Measurements from ENCODE around the gene TRDMT1.

Gene TRDMT1

DNA sequence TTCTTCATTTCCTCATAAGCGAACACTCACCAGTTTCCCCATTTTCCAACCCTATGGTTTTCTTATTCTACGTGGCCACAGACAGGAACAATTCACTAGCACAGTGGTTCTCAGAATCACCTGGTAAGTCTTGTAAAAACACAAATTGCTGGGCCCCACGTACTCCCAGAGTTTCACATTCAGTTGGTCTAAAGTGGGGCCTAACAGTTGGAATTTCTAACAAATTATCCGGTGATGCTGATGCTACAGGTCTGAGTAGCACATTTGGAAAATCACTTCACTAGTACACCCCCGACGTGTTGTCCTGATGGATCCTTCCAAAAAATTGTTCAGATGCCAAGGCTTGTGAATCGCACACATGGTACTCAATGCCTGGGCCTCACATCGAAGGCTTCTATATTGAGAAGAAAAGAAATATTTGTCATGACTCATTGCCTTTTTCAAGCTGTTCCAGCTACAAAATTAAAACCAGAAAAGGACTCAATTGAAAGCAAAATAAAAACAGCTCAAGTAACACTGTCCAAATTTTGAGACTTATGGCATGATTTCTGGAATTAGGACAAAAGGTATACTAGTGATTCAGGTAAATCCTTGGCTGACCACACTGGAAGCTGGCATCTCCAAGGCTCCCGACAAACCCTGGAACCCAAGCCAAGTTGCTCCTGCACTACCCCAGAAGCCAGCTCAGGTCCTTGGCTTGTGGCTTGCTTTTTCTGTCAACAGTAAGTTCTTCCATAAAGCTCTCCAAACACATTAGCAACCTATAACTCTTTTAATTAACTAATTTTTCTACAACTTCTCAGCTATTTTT is 13.7 kb upstream of the TRDMT1 start:
- DNase-seq (ENCODE audit: low read depth in 1 of 2, low spot score in 1 of 2): no peak
- no peak for TF ChIP-seq JUND (IDR thresholded peaks at IDR 0.05; ENCODE audit: low read depth)
- in situ Hi-C loops (cut with HindIII; ENCODE audit: low pct_unique_long_range_greater_than_20kb, low sequenced_read_pairs): no loop called here

DNA sequence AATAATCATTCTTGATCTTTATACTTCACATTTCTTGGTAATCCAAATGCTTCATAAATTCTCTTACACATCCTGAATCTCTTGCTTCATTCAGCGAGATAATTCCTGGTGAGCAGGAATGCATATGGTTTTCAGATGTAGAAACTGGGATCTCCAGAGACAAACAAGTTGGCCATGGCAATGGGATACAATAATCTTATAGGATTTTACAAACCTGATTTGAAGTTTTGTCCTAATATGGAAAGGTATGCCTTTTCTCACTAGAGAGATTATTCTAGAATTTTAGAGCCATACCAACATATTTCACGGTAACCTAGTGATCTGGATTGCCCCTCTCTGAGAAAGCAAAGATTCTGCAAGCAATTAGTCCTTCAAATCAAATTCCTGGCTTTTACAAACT is 13.1 kb upstream of the TRDMT1 start:
- in situ Hi-C loops (cut with HindIII; ENCODE audit: low pct_unique_long_range_greater_than_20kb, low sequenced_read_pairs): no loop called here
- no peak for DNase-seq (ENCODE audit: low read depth in 1 of 2, low spot score in 1 of 2)
- no peak for TF ChIP-seq JUND (IDR thresholded peaks at IDR 0.05; ENCODE audit: low read depth)

DNA sequence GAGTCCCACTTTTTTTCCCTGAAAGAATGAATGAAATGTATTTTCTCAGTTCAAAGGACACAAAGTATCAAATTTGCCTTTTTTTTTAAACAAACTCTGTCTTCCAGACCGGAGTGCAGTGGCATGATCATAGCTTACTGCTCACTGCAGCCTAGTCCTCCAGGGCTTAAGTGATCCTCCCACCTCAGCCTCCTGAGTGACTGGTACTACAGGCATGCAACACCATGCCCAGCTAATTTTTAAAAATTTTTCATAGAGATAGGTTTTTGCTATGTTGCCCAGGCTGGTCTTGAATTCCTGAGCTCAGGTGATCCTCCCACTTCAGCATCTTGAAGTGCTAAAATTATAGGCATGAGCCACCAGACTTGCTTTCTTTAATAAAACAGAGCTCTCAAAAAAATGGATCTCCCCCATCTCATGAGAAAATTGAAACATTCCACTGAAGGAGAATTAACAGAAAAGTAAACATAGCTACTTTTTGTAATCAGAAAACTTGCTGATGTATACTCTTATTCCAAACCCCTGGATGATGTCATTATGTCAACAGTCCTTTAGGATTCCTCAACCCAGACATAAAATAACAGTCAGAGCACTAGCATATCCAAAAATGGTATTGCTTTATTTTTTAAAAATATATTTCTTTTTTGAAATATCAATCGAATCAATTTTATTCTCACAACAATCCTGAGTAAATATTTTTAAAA is 12.3 kb upstream of the TRDMT1 start:
- in situ Hi-C loops (cut with HindIII; ENCODE audit: low pct_unique_long_range_greater_than_20kb, low sequenced_read_pairs): no loop called here
- no peak for TF ChIP-seq JUND (IDR thresholded peaks at IDR 0.05; ENCODE audit: low read depth)
- no peak for DNase-seq (ENCODE audit: low read depth in 1 of 2, low spot score in 1 of 2)

DNA sequence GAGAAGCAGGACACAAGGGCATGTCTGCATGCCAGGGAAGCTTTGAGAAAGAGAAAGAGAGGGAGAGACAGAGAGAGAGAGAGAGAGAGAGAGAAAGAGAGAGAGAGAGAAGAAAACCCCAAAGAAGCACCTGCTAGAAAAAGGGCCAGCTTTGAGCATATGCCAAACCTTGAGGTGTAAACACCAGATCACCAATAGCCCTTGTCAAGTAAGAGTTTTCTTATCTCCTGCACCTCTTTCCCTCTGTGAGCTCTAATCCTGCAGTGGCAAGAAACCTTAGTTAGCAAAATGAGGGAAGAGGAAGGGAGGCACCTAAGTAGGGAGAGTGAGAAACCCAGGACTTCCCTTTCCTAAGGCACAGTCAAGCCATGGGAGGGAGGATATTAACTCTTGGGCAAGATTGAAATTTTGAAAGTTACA is 11.3 kb upstream of the TRDMT1 start:
- DNase-seq (ENCODE audit: low read depth in 1 of 2, low spot score in 1 of 2): no peak
- TF ChIP-seq JUND (IDR thresholded peaks at IDR 0.05; ENCODE audit: low read depth): no peak
- in situ Hi-C loops (cut with HindIII; ENCODE audit: low pct_unique_long_range_greater_than_20kb, low sequenced_read_pairs): no loop called here

DNA sequence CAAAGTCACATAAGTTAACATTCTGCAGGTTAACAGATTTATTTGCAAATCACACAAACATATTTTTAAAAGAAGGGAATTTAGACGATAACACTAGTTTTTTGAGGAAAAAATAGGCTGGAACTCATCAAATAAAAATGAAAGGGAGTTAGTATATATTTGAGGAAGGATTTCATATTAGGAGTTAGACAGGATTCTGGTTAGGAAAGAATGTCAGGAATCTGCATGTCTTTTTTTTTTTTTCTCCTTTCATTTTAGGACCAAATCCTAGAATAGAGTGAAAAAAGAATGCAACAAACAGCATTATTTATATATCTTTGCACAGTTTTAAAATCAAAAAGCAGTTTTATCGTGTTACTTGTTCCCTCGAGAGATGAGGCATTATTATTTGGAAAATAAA is 8.9 kb upstream of the TRDMT1 start:
- DNase-seq (ENCODE audit: low read depth in 1 of 2, low spot score in 1 of 2): no peak
- no peak for TF ChIP-seq JUND (IDR thresholded peaks at IDR 0.05; ENCODE audit: low read depth)
- in situ Hi-C loops (cut with HindIII; ENCODE audit: low pct_unique_long_range_greater_than_20kb, low sequenced_read_pairs): no loop called here

DNA sequence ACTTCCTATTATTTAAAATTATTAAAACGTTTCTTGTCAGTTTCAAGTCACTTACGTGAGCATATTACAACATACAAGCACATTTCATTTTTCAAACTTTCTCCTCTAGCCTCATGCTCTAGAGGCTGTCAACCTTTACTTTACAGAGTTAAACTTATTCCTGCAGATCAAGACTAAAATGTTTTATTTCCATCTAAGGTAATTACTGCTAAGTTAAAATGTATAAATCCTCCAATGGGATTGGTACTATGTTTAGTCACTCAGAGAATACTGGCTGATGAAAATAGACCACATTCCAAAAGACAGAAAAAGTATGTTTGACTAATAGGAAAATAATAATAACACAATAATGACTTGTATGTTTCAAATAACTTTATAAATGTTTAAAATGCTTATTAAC is 8.4 kb upstream of the TRDMT1 start:
- no peak for TF ChIP-seq JUND (IDR thresholded peaks at IDR 0.05; ENCODE audit: low read depth)
- in situ Hi-C loops (cut with HindIII; ENCODE audit: low pct_unique_long_range_greater_than_20kb, low sequenced_read_pairs): no loop called here
- no peak for DNase-seq (ENCODE audit: low read depth in 1 of 2, low spot score in 1 of 2)

DNA sequence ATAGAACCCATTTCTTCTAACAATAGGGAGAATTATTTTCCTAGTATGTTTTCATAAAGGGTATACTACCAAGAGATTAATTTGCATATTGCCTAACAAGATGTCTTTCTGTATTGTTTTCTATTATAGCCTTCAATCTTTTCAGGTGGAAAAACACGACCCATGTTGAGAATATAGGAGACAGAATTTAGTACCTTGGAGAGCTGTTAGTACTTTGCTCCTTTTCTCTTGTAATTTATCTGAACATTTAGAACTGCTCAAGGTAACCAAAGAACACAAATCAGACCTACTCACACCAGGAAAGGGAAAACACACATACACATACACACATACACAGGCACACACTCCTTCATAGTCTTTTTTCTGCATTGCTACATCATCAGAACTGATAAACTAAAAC is 7.8 kb upstream of the TRDMT1 start:
- TF ChIP-seq JUND (IDR thresholded peaks at IDR 0.05; ENCODE audit: low read depth): no peak
- in situ Hi-C loops (cut with HindIII; ENCODE audit: low pct_unique_long_range_greater_than_20kb, low sequenced_read_pairs): no loop called here
- DNase-seq (ENCODE audit: low read depth in 1 of 2, low spot score in 1 of 2): no peak

DNA sequence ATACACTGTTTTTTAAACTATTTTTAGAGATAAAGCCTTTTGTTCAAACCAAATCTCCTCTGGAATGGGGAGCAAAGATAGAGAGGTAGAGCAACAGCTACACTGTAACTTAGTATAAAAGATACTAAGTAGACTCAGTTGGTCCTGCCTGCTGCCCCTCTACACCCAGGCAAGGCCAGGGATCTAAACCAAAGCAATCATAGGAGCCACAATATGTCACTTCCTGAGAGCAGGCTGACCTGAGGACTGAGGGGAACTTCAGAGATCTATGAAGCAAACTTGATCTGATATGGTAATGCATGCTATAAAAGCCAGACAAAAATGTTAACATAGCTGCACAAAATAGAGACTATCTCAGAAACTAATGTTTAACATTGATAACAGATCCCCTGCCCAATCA is 7.0 kb upstream of the TRDMT1 start:
- no peak for DNase-seq (ENCODE audit: low read depth in 1 of 2, low spot score in 1 of 2)
- in situ Hi-C loops (cut with HindIII; ENCODE audit: low pct_unique_long_range_greater_than_20kb, low sequenced_read_pairs): no loop called here
- TF ChIP-seq JUND (IDR thresholded peaks at IDR 0.05; ENCODE audit: low read depth): no peak

DNA sequence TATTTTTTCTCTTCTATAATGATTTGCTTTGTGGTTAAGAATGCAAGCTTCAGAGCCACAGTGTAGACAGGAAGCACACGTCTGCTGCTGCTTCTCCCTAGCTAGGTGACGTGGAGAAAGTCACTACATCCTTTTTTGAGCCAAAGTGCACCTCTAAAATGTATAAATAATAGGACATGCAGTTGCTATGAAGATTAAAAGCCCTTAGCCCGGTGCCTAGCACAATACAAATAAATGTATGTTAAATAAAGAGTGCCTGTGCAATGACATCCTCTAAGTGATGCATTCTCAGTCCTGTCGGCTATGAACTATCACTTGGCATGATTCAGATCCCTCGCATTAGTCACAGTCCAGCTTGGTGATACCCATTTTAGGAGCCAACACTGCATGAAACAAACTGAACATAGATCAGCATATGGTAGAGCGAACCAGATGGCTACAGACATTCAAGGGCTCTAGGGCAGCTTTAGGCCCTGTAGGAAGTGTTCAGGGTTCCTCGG is 4.8 kb upstream of the TRDMT1 start:
- TF ChIP-seq JUND (IDR thresholded peaks at IDR 0.05; ENCODE audit: low read depth): no peak
- in situ Hi-C loops (cut with HindIII; ENCODE audit: low pct_unique_long_range_greater_than_20kb, low sequenced_read_pairs): no loop called here
- no peak for DNase-seq (ENCODE audit: low read depth in 1 of 2, low spot score in 1 of 2)

DNA sequence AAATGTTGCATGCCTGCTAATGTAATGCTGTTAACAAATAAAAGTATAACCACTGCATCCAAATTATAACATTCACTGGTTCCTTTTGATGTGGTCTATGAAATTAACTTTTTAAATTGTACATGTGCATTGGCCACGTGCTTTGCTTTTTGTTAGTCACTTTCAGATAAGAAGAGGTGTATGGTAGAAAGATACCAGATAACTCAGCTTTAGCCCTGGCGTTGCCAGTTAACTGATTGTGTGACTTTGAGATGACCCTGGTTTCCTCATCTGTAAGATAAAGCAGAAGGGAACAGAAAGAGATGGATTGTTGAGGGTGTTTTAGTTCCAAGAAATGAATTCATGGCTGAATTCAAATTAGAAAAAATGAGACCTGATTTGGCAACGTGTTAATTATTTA is 1.9 kb upstream of the TRDMT1 start:
- in situ Hi-C loops (cut with HindIII; ENCODE audit: low pct_unique_long_range_greater_than_20kb, low sequenced_read_pairs): no loop called here
- no peak for TF ChIP-seq JUND (IDR thresholded peaks at IDR 0.05; ENCODE audit: low read depth)

DNA sequence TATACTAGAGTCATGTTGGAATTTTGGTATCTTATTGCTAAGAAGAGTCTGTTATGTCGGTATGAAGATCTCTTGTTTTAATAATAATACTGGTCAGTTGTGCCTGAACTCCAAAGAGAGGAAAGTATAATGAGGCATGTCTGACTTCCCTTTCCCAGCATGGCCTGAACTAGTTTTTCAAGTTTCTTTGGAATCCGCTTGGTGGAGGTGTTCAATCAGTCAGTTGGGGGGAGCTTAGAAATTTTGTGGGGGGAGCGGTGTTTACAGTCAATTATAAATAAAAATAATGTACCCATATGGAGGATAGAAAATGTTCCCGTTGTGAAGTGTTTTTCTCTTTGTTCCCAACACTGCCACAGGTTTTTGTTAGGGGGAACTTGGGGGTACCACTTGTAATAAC is 1.5 kb upstream of the TRDMT1 start:
- DNase-seq (ENCODE audit: low read depth in 1 of 2, low spot score in 1 of 2): peak in 1 of 2 experiments; percentile 43
- in situ Hi-C loops (cut with HindIII; ENCODE audit: low pct_unique_long_range_greater_than_20kb, low sequenced_read_pairs): no loop called here
- no peak for TF ChIP-seq JUND (IDR thresholded peaks at IDR 0.05; ENCODE audit: low read depth)

More for the DNA sequence above, 1.9 kb upstream of the TRDMT1 start:
- DNase-seq (ENCODE audit: low read depth in 1 of 2, low spot score in 1 of 2): no peak

DNA sequence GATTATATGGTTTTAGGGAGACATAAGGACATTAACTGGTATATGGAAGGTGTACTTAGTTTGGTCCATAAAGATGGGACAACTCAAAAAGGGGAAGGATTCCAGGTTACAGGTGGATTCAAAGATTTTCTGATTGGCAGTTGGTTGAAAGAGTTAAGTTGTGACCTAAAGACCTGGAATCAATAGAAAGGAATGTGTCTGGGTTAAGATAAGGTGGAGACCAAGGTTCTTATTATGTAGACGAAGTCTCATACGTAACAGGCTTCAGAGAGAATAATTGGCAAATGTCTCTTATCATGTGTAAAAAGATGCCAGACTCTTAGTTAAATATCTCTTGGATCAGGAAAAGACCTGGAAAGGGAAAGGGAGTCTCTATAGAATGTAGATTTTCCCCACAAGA is 1.0 kb upstream of the TRDMT1 start:
- in situ Hi-C loops (cut with HindIII; ENCODE audit: low pct_unique_long_range_greater_than_20kb, low sequenced_read_pairs): no loop called here
- TF ChIP-seq JUND (IDR thresholded peaks at IDR 0.05; ENCODE audit: low read depth): no peak
- no peak for DNase-seq (ENCODE audit: low read depth in 1 of 2, low spot score in 1 of 2)

DNA sequence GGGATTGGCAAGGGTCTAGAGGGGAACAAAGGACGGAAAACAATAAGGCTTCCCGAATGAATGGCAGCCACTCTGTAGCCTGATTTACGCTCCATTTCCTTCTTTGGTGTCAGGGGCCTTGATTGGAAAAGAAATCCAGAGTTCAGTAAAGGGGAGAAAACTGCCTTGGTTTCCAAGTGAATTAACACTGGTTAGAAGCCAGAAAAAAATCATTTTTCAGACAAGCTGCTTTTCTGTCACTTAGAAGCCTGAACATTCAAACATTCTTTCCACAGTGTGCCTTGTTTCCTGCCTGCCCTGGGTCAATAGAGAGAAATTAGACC is 283 bp upstream of the TRDMT1 start:
- no peak for TF ChIP-seq JUND (IDR thresholded peaks at IDR 0.05; ENCODE audit: low read depth)
- no peak for DNase-seq (ENCODE audit: low read depth in 1 of 2, low spot score in 1 of 2)
- in situ Hi-C loops (cut with HindIII; ENCODE audit: low pct_unique_long_range_greater_than_20kb, low sequenced_read_pairs): no loop called here

Data from T47D (cell line).